ENCODE data around the gene TDP1.

- TF ChIP-seq CTCF (conservative IDR thresholded peaks at IDR 0.05; ENCODE audit: low read depth in 2 of 2) (no peak), JUNB (IDR thresholded peaks at IDR 0.05; ENCODE audit: unreplicated experiment) (no peak), NANOG (IDR thresholded peaks at IDR 0.05; ENCODE audit: borderline replicate concordance) (no peak), EZH2 (IDR thresholded peaks at IDR 0.05; ENCODE audit: low read depth, unreplicated experiment) (no peak), REST (IDR thresholded peaks at IDR 0.05; ENCODE audit: unreplicated experiment) (no peak), POLR2AphosphoS5 (IDR thresholded peaks at IDR 0.05; ENCODE audit: low read depth) (no peak), EZH2phosphoT487 (IDR thresholded peaks at IDR 0.05; ENCODE audit: unreplicated experiment) (no peak)
- TF ChIP-seq, protein P1, sequence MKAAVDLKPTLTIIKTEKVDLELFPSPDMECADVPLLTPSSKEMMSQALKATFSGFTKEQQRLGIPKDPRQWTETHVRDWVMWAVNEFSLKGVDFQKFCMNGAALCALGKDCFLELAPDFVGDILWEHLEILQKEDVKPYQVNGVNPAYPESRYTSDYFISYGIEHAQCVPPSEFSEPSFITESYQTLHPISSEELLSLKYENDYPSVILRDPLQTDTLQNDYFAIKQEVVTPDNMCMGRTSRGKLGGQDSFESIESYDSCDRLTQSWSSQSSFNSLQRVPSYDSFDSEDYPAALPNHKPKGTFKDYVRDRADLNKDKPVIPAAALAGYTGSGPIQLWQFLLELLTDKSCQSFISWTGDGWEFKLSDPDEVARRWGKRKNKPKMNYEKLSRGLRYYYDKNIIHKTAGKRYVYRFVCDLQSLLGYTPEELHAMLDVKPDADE (IDR thresholded peaks at IDR 0.05): no peak
Measured at GRCh38 chr14:89952576-89952975, 3.2 kb upstream of the TDP1 start.
